Stimulated activated CD8-positive, alpha-beta memory T cell treated with anti-CD3 and anti-CD28 coated beads, Interleukin-2, amount 100 ng/mL, for 48 hours (primary cell): Measurements from ENCODE around the gene ARL16.
A peak's percentile ranks its signal among the peaks of the same experiment; 100 is the strongest.

ENCODE experiments used
- DNase-seq, 2 donors: peaks; one replicate each; pipeline ENCODE4 v3.0.0-alpha.2; 2020; ENCODE audit warnings: low read depth in 2 of 2

The ARL16 gene

GRCh38 chr17:81667754-81668153 is 15.8 kb downstream of the ARL16 start:
- no peak for DNase-seq

DNA sequence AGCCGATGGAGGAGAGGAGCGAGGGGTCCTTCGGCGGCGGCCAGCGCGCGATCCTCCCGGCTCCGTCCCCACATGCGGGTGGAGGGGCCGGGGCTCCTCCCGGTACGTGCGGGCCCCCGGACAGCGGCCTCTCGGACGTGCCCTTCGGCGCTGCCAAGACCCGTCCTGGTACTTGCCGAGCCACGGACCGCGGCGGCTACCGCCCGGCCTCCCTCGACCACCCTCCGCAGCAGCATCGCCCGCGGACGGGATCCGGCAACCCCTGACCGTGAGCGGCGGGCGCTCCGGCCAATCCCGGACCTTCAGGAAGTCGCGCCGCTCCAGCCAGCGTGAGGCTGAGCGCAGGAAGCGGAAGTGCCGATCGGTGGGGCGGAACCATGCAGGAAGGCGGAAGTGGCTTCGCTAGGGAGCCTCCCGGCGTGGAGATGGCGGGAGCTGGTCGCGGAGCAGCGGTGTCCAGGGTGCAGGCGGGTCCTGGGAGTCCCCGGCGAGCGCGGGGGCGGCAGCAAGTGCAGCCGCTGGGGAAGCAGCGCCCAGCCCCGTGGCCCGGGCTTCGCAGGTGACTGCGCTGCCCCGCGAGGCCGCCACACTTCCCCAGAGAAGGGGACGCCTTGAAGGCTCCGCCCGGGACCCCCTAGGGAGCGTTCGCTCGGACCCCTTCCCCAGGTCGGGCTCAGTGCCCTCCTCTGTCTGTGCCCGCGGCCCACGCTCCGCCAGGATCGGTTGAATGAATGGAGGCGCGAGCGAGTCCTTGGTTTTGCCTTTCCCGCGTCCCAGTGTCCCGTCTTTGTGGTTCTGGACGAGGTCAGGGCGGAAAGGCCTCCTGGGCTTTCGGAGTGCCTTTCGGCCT is 17.0 kb downstream of the ARL16 start, which contains the start of the genes CCDC137 and OXLD1:
TSS of gene CCDC137 (plus strand) at position 396 of the 850 bp plus-strand sequence. CDS start at position 426, 30 bp downstream.
TSS of gene OXLD1 (minus strand) at position 264 of the 850 bp plus-strand sequence. CDS start at position 236, 28 bp downstream.
- DNase-seq: peak; percentile 91 to 92

DNA sequence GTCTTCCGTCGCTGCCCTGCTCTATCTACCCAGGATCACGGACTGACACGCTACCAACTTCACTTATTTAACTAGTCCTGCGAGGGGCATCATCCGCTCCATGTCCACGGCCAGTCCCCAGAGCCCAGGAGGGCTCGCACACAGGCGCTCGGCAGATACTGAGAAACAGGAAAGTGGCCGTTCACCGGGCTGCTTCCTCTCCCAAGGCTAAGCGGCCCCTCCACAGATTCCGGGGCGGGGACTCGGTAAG is 17.6 kb downstream of the ARL16 start:
- DNase-seq: no peak

DNA sequence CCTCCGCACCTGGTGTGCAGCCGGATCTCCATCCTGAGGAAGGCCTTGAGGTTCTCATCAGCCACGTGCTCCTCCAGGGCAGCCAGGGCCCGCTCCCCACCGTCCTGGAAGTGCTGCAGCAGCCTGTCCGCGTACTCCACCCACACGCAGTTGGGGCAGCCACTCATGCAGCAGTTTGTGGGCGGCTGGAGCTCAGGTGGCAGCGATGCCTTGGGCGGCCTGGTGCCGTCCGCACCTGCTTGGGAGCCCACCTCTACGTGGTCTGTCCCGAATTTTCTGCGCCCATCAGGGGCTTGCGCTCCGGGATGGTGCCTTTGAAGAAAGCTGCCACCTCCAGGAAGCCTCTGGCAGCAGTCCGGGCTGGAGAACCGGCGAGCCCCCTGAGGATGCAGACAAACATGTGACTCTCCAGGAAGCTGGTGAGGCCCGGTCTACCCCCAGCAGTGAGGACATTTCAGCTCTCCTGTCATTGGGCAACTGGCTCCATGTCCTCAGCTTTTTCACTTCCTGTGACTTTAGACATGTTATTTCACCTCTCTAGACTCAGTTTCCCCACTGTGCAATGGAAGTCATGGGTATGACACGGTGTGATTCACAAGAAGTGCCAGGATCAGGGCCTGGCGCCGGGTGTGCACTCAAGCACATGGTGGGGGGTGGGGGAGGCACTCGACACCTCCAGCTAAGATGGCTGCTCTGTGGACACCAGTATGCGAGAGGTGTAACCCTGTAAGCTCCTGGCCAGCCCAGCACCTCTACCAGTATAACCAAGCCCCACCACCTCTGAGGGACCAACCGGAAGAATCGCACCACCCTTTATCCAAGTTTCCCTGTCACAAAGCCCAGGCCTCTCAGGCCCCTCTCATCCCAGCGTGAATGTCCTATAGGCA is 18.1 kb downstream of the ARL16 start:
- peak in 1 of 2 donors; percentile 48 for DNase-seq

- DNase-seq: no peak
These were observed 19.5 kb downstream of the ARL16 start for GRCh38 chr17:81664051-81664470.

GRCh38 chr17:81662002-81662401 is 21.6 kb downstream of the ARL16 start:
- DNase-seq: no peak

DNA sequence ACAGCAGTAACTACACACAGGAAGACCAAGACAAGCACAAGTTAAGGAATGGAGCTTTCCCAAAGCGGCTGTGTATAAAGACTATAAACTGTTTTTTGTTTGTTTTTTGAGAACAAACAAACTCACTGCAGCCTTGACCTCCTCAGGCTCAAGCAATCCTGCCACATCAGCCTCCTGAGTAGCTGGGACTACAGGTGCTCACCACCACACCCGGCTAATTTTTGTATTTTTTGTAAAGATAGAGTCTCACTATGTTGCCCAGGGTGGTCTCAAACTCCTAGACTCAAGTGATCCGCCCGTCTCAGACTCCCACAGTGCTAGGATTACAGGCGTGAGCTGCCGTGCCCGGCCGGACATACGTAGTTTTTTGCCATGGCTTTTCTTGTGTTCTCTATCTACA is 23.2 kb downstream of the ARL16 start:
- DNase-seq: no peak

GRCh38 chr17:81659038-81659437 is 24.6 kb downstream of the ARL16 start:
- no peak for DNase-seq

GRCh38 chr17:81656835-81657234 is 26.8 kb downstream of the ARL16 start:
- DNase-seq: no peak

GRCh38 chr17:81656118-81656743 is 27.4 kb downstream of the ARL16 start, which contains the start of gene PDE6G:
Gene PDE6G (minus strand): TSS chr17:81656542. CDS start chr17:81653305, 3,237 bp downstream.
- DNase-seq: no peak

DNA sequence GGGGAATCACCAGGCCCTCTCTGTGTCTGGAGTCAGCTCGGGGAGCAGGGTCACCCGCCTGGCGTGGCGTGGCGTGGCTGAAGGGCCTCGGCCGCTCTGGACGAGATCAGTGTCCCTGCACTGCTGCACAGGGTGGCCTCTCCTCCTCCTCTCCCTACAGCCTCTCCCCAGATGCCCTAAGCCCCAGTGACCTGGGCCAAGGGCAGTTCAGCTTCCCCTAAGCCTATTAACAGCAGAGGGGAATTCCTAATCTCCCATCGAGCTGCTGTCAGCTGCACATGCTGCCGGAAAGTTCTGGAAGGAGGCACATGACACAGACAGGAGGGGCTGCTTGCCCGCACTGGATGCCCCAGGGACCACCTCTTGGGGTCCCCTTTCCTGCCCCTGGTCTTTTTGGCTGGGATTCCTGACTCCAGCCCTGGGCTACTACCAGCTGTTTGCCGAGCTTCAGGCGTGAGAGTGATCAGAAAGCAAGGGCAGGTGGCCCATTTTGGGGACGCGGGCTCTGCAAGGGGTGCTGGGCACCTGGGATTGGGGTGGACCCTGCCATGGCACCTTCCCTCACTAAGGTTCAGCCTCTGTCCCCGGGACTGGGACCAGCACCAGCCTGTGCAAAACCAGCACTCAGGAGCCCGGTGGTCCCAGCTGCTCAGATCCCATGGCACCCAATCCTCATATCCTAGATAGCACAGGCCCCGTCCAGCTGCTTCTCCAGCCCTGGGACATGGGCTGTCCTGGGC is 28.0 kb downstream of the ARL16 start:
- no peak for DNase-seq

DNA sequence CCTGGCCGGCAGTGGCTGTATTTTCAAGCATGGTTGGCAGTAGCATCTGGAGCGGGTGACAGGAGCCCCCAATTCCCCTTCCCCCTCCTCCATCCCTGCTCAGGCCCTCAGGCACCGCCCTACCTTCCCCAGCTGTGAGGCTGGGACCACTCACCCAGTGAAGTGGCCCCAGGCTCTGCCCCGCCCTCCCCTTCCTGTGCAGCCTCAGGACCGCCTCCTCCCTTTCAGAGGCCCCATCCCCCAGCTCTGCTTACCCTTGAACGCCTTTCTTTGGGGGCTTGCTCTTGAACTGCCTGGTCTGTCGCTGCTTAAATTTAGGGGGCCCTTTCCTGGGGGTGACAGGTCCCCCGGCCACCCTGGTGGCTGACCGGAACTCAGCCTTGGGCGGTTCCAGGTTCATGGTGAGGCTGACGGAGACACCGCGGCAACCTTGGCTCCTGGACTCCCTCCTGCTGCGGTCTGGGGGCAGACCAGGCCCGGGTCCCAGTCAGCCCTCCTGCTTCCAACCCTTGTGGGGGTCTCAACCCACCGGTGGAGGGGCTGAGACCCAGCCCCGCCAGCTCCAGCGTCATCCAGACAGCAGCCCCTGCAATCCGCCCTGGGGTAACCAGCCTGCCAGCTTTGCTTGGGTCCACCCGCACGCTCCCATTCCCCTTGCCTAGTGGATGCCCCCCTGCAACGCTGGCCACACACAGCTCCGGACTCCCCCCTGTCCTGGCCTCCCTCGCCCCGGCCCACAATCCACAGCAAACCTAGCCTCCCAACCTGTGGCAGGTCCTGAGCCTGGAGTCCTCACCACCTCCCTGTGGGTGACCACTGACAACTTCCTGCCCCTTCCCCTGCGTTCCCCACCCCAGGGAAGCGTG is 30.5 kb downstream of the ARL16 start:
- DNase-seq: no peak

GRCh38 chr17:81651692-81652091 is 31.9 kb downstream of the ARL16 start:
- DNase-seq: no peak

GRCh38 chr17:81650951-81651350 is 32.6 kb downstream of the ARL16 start:
- DNase-seq: no peak

DNA sequence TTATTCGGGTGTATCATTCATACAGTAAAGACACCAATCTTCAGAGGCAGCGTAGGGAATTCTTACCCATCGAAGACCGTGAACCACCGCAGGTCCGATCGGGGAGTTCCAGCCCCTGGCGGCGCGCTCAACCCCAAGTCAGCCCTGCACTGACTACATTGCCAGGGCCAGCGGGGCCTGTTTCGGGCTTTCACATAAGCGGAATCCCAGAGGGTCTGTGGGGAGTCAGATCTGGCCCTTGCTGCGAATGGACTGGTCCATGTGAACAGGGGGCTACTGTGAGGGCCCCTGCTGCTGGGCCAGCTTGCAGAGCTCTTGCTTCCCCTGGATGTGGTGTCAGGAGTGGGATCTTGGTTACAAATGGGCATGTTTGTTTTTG is 34.9 kb downstream of the ARL16 start:
- DNase-seq: no peak

GRCh38 chr17:81648013-81648706 is 35.4 kb downstream of the ARL16 start:
- DNase-seq: no peak

GRCh38 chr17:81647640-81648012 is 36.0 kb downstream of the ARL16 start:
- DNase-seq: no peak

DNA sequence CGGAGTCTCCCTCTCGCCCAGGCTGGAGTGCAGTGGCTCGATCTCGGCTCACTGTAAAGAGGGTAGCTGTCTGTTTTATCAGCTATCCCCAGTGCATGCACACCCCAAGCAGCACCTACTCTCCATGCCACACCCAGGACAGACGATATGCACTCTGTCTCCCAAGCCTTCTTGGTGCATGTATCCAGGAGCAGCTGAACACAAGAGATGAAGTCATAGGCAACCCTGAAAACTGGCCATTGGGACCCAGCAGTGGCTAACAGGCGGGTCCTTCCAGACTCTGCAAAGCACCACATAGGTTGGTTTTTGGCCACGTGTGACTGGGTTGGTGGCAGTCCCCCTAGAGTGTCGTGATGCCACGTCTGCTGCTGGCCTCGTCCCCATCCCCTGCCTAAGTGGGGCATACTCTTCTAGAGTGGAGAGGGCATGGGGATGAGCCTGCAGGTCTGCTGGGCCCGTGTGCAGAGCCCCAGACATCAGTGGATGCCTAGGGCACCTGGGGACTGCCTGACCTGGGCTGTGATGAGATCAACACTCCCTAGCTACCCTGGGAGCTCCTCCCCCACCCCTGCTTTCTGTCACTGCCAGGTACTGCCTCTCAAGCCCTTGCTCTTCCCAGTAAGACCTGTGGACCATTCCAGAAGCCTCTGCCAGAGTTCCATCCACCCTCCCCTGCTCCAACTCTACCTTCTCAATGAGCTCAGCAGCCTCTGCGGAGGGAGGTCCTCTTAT is 36.6 kb downstream of the ARL16 start:
- no peak for DNase-seq
